GM20431 (cell line): ENCODE results near the gene TPPP2.
"Not testable (repeated sequence)": the region's sequence is repeated elsewhere in the genome, so short reads cannot be mapped to it uniquely, and the experiment has no call there.

Source experiments
- in situ Hi-C: fragments of 300-500 bp; cut with MseI, MboI; formaldehyde crosslinking; loops from one replicate; pipeline ENCODE4 v1.15.0; 2020; ENCODE audit warnings: low sequenced_read_pairs; ENCODE audit not compliant: unreplicated experiment

Gene TPPP2

GRCh38 chr14:21029917-21030316 lies at the start of gene TPPP2:
Gene TPPP2 (plus strand): TSS chr14:21030217. CDS start chr14:21030582, 365 bp downstream.
- in situ Hi-C loops, result no loop called here

DNA sequence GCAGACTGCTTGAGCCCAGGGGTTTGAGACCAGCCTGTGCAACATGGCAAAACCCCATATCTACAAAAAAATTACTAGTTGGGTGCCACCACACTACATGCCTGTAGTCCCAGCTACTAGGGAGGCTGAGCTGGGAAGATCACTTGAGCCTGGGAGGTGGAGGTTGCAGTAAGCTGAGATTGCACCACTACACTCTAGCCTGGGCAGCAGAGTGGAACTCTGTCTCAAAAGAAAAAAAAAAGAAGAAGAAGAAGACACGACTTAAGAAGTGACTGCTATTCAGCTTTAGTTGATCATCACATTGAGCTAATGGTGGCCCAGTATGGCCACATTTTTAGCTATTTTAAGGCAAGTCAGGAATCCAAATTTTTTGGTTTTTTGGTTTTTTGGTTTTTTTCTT lies 49.1 kb upstream of the TPPP2 start:
- in situ Hi-C loops, result no loop called here

DNA sequence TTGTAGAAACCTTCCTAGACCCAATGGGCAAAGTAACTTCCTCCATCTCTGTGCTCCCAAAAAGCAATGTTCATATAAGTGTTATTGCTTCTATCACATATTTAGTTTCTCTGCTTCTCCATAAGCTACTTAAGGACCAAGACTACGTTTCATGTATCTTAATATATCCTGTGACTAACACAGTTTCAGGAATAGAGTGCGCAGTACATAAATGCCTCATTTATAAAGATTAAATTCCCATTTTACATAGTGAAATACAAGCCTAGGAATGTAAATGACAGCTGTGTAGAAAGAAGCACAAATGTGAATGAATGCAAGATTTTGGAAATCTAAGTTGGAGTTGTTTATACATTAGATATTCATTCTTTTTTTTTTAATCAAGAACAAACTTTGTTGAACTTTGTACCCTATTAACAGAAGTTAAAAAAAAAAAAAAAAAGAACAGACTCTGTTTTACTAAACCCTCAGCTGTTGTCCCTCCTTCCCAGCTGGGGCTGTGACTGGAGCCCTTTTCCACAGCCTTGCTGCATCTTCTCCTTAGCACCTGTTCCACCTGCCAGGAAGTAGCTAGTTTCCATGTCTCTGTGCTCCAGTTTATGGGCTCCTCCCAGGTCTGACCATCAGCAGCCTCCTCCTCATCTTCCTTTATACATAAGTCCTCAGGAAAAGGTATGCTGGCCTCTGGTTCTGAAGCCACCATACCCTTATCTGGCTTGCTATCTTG lies 47.2 kb upstream of the TPPP2 start:
- in situ Hi-C loops, result no loop called here

GRCh38 chr14:20985650-20986049 lies 44.4 kb upstream of the TPPP2 start:
- in situ Hi-C loops, result not testable (repeated sequence)

- in situ Hi-C loops, result no loop called here
These were observed 43.2 kb upstream of the TPPP2 start for GRCh38 chr14:20986811-20987210.

DNA sequence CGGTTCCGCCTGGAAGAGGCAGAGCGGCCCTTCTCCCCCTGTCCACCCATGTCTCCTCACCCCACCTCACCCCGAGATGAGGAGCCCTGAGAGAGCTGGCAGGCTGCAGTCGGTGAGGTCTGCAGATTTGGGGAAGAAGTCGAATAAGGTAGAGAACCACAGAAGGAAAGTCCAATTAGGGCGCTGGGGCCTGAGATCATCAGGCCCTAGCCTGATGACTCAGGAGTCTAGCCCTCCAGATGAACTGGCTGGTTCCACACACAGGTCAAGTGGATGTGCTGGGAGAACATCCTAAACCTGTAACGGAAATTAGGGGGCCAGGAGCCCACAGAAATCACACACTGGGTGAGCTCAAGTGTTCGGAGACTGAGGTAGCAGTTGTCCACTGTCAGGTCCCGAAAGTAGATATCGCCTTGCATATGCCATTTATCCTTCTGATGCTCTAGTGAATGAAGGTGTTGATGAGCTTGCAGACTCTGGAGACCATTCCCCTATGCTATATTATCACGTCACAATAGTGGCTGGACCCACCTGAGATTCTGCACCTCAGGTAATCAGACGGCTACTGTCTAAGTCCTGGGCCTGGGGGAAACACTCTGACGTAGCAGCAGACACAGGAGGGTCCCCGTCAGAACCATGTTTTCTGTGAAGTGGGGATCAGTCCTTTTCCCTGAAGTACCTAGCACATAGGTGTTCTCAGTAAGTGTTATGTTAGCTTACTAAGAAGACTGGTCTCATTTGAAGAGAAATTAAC lies 41.1 kb upstream of the TPPP2 start:
- in situ Hi-C loops, result no loop called here

- in situ Hi-C loops, result no loop called here
These were observed 40.6 kb upstream of the TPPP2 start for GRCh38 chr14:20989471-20989786.

DNA sequence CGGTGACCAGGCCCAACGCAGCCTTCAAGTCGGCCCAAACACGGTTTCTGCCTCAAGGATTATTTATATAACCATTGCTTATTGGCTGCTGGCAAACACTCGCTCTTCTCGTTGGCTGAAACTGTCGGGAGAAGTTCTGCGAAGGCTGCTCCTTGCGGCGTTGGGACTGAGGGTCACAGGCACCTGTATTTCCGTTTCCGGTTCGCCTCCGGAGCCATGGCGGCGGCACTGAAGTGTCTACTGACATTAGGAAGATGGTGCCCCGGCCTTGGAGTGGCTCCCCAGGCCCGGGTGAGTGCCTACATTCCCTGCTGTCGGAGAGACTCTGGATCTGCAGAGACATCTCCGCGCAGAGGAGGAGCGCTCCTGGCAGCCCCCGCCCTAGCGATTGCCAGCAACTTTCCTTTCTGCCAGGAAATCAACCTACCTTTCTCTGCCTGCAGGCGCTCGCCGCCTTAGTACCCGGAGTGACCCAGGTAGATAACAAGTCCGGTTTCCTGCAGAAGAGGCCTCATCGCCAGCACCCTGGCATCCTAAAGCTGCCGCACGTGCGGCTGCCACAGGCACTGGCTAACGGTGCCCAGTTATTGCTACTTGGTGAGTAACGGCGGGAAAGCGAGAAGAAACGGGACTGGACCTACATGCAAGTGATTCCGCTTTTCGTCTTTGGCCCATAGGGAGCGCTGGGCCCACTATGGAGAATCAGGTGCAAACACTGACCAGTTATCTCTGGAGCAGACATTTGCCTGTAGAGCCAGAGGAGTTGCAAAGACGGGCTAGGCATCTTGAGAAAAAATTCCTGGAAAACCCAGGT lies 40.0 kb upstream of the TPPP2 start, which contains the start of gene METTL17:
Gene METTL17 (plus strand): TSS at position 194 of the 814 bp plus-strand sequence. CDS start 23 bp downstream, at position 217.
- in situ Hi-C loops, result no loop called here

DNA sequence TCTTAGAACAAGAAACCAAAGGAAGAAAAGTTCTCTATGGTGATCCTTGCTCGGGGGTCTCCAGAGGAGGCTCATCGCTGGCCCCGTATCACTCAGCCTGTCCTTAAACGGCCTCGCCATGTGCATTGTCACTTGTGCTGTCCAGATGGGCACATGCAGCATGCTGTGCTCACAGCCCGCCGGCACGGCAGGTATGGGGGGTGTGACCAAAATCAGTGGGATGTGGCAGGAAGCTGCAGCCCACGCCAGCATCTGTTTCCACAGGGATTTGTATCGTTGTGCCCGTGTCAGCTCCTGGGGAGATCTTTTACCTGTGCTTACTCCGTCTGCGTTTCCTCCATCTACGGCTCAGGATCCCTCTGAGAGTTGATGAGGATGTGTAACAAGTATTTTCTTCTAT lies 33.5 kb upstream of the TPPP2 start:
- in situ Hi-C loops, result no loop called here

DNA sequence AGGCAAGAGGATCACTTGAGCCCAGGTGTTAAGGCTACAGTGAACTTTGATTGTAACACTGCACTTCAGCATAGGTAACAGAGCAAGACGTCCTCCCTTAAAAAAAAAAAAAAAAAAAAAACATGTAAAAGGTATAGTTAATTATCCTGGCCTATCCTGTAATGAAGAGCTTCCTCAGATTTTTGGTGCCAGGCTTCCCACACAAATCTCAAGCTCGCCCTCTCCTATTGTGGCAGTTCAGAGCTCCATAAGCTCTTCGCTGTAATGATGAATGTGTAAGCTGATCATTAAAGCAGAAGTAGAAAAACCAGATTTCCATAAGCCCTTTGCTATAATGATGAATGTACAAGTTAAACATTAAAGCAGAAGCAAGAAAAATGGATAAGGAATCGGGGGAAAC lies 32.9 kb upstream of the TPPP2 start:
- in situ Hi-C loops, result no loop called here

GRCh38 chr14:20997564-20997963 lies 32.5 kb upstream of the TPPP2 start:
- in situ Hi-C loops, result no loop called here

DNA sequence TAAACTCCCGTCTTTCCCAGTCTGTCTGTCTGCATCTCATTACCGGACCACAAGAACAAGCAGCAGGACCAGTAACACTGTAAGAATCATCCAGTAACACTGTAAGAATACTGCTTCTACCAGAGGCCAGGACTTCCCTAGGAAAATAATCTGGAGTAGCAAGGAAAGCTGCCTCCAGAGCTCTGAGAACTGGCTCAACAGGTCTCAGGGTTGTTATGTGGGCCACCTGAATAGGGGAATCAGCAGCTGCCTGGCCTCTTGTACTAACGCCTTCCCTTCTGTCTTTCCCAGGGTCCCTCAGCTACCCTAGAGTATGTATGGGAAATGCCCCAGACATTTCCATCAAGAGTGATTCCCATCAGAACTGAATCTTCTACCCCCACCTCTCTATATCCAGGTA lies 31.9 kb upstream of the TPPP2 start:
- in situ Hi-C loops, result no loop called here

DNA sequence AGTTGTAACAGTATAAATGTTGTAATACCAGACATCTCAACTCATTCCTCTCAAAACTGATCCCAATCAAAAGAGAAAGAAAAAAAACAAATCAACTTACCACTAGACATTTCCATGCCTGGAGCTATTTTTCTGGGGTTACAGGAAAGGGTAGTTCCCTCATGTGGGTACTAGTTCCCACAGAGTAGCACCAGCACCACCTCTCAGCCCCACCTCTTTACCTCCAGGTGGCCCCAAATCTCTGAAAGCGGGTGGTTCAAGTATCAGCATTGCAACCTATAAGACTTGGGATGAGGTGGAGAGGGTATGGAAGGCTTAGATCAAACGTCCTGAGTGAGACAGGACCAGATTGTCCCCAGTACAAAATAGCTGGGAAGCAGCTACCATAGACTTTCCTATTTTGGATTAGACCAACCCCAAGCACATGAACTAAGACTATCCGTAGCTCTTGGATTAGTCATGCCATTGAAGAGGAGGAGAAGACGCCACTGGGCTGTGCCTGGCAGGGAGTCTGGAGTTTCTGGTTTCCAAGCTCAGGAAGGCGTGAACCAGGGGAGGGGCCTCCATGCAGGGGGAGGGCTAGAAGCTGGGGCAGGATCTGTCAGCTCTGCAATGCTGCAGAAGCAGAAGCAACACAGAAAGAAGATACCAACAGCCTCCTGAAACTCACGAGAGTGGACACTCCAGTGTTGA lies 31.2 kb upstream of the TPPP2 start, which contains the start of gene SLC39A2:
Gene SLC39A2 (plus strand): TSS at position 620 of the 693 bp plus-strand sequence. CDS start 154 bp downstream, outside the sequence.
- in situ Hi-C loops, result no loop called here

- in situ Hi-C loops, result no loop called here
These were observed 30.4 kb upstream of the TPPP2 start for GRCh38 chr14:20999591-20999990.

- in situ Hi-C loops, result no loop called here
These were observed 28.8 kb upstream of the TPPP2 start for GRCh38 chr14:21001218-21001617.

DNA sequence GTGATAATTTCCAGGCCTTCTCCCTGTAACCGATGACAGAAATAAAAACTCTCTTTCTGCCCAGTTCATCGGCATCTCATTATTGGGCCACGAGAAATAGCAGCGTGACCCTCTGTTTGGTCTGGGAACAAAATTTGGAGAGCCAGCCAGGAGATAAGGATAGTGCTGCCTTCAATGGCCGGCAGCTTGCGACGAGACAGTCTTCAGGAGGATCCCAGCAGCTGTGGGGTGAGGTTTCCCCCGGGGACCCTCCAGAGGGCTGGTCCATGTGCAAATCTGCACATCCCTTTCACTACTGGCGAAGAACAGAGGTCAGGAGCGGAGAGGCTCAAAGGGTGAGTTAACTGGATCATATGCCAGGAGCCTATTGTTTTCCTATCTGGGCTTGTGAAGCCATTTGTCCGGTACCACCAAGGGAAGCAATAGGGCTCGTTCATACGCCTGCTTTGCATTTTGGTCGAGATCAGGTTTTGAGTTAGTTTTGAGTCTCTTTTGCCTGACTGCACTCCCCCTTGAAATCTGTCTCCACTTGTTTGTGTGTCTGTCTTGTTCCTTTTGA lies 26.1 kb upstream of the TPPP2 start:
- in situ Hi-C loops, result no loop called here

GRCh38 chr14:21009721-21010120 lies 20.3 kb upstream of the TPPP2 start:
- in situ Hi-C loops, result not testable (repeated sequence)

- in situ Hi-C loops, result no loop called here
These were observed 18.9 kb upstream of the TPPP2 start for GRCh38 chr14:21011136-21011535.

DNA sequence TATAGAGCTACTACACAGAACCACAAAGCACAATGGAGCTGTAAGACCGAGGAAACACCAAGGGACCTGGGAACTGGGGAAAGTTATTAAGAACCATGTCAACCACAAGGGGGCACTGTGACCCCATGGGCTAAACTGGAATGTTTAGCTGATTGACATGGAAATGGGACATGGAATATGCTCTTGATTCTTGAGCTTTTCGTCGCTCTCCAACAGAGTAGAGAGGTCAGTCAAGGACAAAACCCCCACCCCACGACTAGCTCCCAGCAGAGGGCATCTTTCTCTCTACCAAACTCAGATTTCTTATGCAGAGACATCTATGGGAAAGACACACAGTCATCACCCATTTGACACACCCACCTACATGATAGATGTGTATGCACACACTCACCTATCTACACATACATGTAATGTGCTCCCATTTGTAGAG lies 15.2 kb upstream of the TPPP2 start:
- in situ Hi-C loops, result no loop called here

DNA sequence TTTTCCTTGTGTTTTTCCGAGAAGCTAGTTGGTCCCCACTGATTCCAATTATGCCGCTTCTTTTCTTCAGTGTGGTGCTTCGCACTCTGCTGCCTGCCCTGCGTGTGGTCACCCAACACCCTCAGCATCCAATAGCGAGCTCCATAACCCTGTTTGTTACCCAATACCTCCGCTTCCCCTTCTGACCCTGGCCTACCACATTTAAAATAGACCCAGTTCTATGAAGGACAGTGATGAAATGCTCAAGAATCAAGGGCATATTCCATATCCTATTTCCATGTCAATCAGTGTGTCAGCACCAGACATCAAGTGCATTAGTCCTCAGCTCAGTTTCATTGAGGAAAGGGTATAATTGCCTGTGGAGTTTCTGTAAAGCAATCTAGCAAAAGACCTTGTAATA lies 14.7 kb upstream of the TPPP2 start:
- in situ Hi-C loops, result no loop called here
